K562 (cell line): ENCODE data around the gene FLOT2. TPM values are rescaled to one million over a fixed set of nuclear protein-coding genes. Genes with fewer than 3 reads are reported as not detected.

ENCODE experiments used
- BMI1 ChIP-seq: fragments of 150-350 bp; IDR thresholded peaks from 2 replicates; pipeline ENCODE4 v1.6.1; 2014; ENCODE audit warnings: low read length
- CHD2 ChIP-seq: IDR thresholded peaks from 2 replicates; pipeline ENCODE4 v1.6.1; 2011; ENCODE audit warnings: low read depth, low read length
- CREB3 ChIP-seq: fragments of 450-650 bp; conservative IDR thresholded peaks from 2 replicates; pipeline ENCODE4 v1.6.1; 2016; ENCODE audit warnings: missing genetic modification characterization, low read depth, mild to moderate bottlenecking, missing compliant biosample characterization, moderate library complexity
- GATAD2A ChIP-seq: fragments of 450-650 bp; IDR thresholded peaks from 2 replicates; pipeline ENCODE4 v1.6.1; 2017
- GTF2A2 ChIP-seq: IDR thresholded peaks from 2 replicates; pipeline ENCODE4 v1.6.1; 2016; ENCODE audit warnings: mild to moderate bottlenecking, missing genetic modification characterization, missing compliant biosample characterization
- HDAC1 ChIP-seq, 2 experiments: fragments of 450-650 bp; IDR thresholded peaks; 2 replicates each; pipeline ENCODE4 v1.6.1; 2016 to 2017; ENCODE audit warnings: inconsistent platforms in 1 of 2, mild to moderate bottlenecking in 1 of 2, moderate library complexity in 1 of 2
- JUN ChIP-seq, 2 experiments: sonication (generic) in 1 of 2; formaldehyde crosslinking in 1 of 2; IDR thresholded peaks; 2 replicates each; pipeline versions ENCODE4 v1.6.1 to v1.8.0; 2012 to 2022; ENCODE audit warnings: borderline replicate concordance in 2 of 2, mild to moderate bottlenecking in 2 of 2, improper control_type of control experiment in 1 of 2, low read depth in 1 of 2, low read length in 1 of 2, missing genetic modification reagents in 1 of 2
- MYBL2 ChIP-seq, 2 experiments: fragments of 450-650 bp in 1 of 2; sonication (generic) in 1 of 2; formaldehyde crosslinking in 1 of 2; IDR thresholded peaks; 2 replicates each; pipeline versions ENCODE4 v1.6.1 to v1.8.1; 2017 to 2022; ENCODE audit warnings: borderline replicate concordance in 1 of 2, inconsistent platforms in 1 of 2, low read depth in 1 of 2, mild to moderate bottlenecking in 1 of 2, missing genetic modification reagents in 1 of 2, moderate library complexity in 1 of 2
- NUFIP1 ChIP-seq: fragments of 450-650 bp; IDR thresholded peaks from 2 replicates; pipeline ENCODE4 v1.6.1; 2018; ENCODE audit not compliant: partially characterized antibody
- PHF20 ChIP-seq: fragments of 450-650 bp; IDR thresholded peaks from 2 replicates; pipeline ENCODE4 v1.6.1; 2018; ENCODE audit not compliant: partially characterized antibody
- POLR2AphosphoS5 ChIP-seq: IDR thresholded peaks from 2 replicates; pipeline ENCODE4 v1.6.1; 2011; ENCODE audit warnings: mild to moderate bottlenecking, low read depth, low read length, moderate library complexity; ENCODE audit not compliant: control insufficient read depth, insufficient read depth
- PPARD ChIP-seq: fragments of 250-450 bp; sonication (Bioruptor Pico); IDR thresholded peaks from 2 replicates; pipeline ENCODE4 v1.8.0; 2022; ENCODE audit warnings: inconsistent platforms, mild to moderate bottlenecking, moderate library complexity
- PRMT5 ChIP-seq: sonication (generic); formaldehyde crosslinking; IDR thresholded peaks from 2 replicates; pipeline ENCODE4 v1.5.0; 2020; ENCODE audit warnings: missing genetic modification reagents
- RBM39 ChIP-seq: fragments of 200-400 bp; formaldehyde crosslinking; optimal IDR thresholded peaks from 2 replicates; pipeline ENCODE3; 2018; ENCODE audit warnings: low read depth, low read length
- SIN3B ChIP-seq: fragments of 450-650 bp; IDR thresholded peaks from 2 replicates; pipeline ENCODE4 v1.6.1; 2017; ENCODE audit warnings: low read depth, mild to moderate bottlenecking, moderate library complexity
- SRSF3 ChIP-seq: fragments of 200-400 bp; formaldehyde crosslinking; IDR thresholded peaks from 2 replicates; pipeline ENCODE4 v1.6.1; 2016; ENCODE audit warnings: mild to moderate bottlenecking, low read length, moderate library complexity; ENCODE audit not compliant: insufficient read depth
- TAF7 ChIP-seq: fragments of 450-650 bp; IDR thresholded peaks from 2 replicates; pipeline ENCODE4 v1.6.1; 2016; ENCODE audit warnings: missing genetic modification characterization, missing compliant biosample characterization
- TAF9B ChIP-seq: fragments of 450-650 bp; IDR thresholded peaks from 2 replicates; pipeline ENCODE4 v1.6.1; 2018; ENCODE audit warnings: mild to moderate bottlenecking; ENCODE audit not compliant: partially characterized antibody
- XRCC3 ChIP-seq: fragments of 450-650 bp; IDR thresholded peaks from 2 replicates; pipeline ENCODE4 v1.6.1; 2017; ENCODE audit warnings: mild to moderate bottlenecking, moderate library complexity
- ZFP30 ChIP-seq: fragments of 250-450 bp; sonication (Bioruptor Pico); IDR thresholded peaks from 2 replicates; pipeline ENCODE4 v1.8.0; 2022; ENCODE audit warnings: moderate library complexity, mild to moderate bottlenecking, inconsistent platforms, borderline replicate concordance
- ZFP91 ChIP-seq: sonication (generic); formaldehyde crosslinking; IDR thresholded peaks from 2 replicates; pipeline ENCODE4 v1.8.0; 2022; ENCODE audit warnings: mild to moderate bottlenecking, missing genetic modification reagents
- ZNF212 ChIP-seq: fragments of 450-650 bp; formaldehyde crosslinking; IDR thresholded peaks from 2 replicates; pipeline ENCODE4 v1.4.0; 2020; ENCODE audit warnings: mild to moderate bottlenecking
- ZNF263 ChIP-seq: sonication (generic); formaldehyde crosslinking; IDR thresholded peaks from 2 replicates; pipeline ENCODE4 v1.8.0; 2022; ENCODE audit warnings: mild to moderate bottlenecking, missing genetic modification reagents, borderline replicate concordance
- ZNF3 ChIP-seq: fragments of 250-450 bp; sonication (Bioruptor Pico); IDR thresholded peaks from 2 replicates; pipeline ENCODE4 v1.5.0; 2021; ENCODE audit warnings: mild to moderate bottlenecking, moderate library complexity
- ZNF436 ChIP-seq: fragments of 250-450, 450-650 bp; sonication (Bioruptor Pico); formaldehyde crosslinking; IDR thresholded peaks from 2 replicates; pipeline ENCODE4 v1.7.0; 2020; ENCODE audit warnings: mild to moderate bottlenecking
- ZNF644 ChIP-seq: fragments of 200-800 bp; sonication (Bioruptor generic); IDR thresholded peaks from 2 replicates; pipeline ENCODE4 v1.6.1; 2016; ENCODE audit warnings: low read depth, missing genetic modification characterization, missing compliant biosample characterization
- ZNF696 ChIP-seq: fragments of 250-450 bp; sonication (Bioruptor Pico); conservative IDR thresholded peaks from 2 replicates; pipeline ENCODE4 v1.4.0; 2020; ENCODE audit warnings: mild to moderate bottlenecking, moderate library complexity
- polyA plus RNA-seq, 8 experiments: library from polyadenylated mRNA; depleted of rRNA in 4 of 8; stranded (reverse) in 5 of 8; unstranded in 3 of 8; fragments of >200 nt; fragmentation: Nextera tagmentation in 2 of 8; fragmentation: Illumina TruSeq in 1 of 8; extraction: Ambion mirVana in 2 of 8; extraction: Trizol in 1 of 8; gene quantifications; 2 replicates each; pipeline versions ENCODE4 v1.2.1 to v1.2.3, GENCODE V29; 2011 to 2014; ENCODE audit warnings: inconsistent platforms in 1 of 8, missing spikeins in 1 of 8
- total RNA-seq, 7 experiments: library from RNA; depleted of rRNA in 6 of 7; stranded (reverse); fragments of >200 nt in 6 of 7; fragmentation: Illumina TruSeq in 2 of 7; extraction: Trizol in 2 of 7; gene quantifications; 2 replicates each; pipeline versions ENCODE4 v1.2.1 to v1.2.3, GENCODE V29; 2011 to 2021; ENCODE audit warnings: low replicate concordance in 1 of 7

The FLOT2 gene
- total and polyA plus RNA-seq, 9 of the 15 experiments (the other 6 are each of a cell fraction or from before 2014, with no cell fraction given): 17.5 to 138 (median 41.7) TPM

- no peak for TF ChIP-seq JUN (IDR thresholded peaks at IDR 0.05; ENCODE audit: borderline replicate concordance, low read depth, low read length)
- no peak for TF ChIP-seq JUN (CRISPR knock-in tag; IDR thresholded peaks at IDR 0.05; ENCODE audit: borderline replicate concordance)
- no peak for TF ChIP-seq RBM39
- 0 out of 2 replicates have a peak, but pooled peaks have one; percentile 7 for TF ChIP-seq ZFP30 (CRISPR knock-in tag)
- TF ChIP-seq CHD2: no peak
- no peak for TF ChIP-seq PRMT5 (CRISPR knock-in tag)
- peak; percentile 86 for TF ChIP-seq POLR2AphosphoS5
- TF ChIP-seq TAF9B: no peak
- no peak for TF ChIP-seq ZNF3 (CRISPR knock-in tag)
- peak; percentile 56; the same call in 1 of the 2 replicates for TF ChIP-seq ZNF263 (CRISPR knock-in tag)
- no peak for TF ChIP-seq MYBL2 (IDR thresholded peaks at IDR 0.05; ENCODE audit: low read depth)
- no peak for TF ChIP-seq MYBL2 (CRISPR knock-in tag; IDR thresholded peaks at IDR 0.05; ENCODE audit: borderline replicate concordance)
- TF ChIP-seq ZNF436 (CRISPR knock-in tag): peak; percentile 33; the same call in 1 of the 2 replicates
- TF ChIP-seq PPARD (CRISPR knock-in tag): no peak
- TF ChIP-seq XRCC3: no peak
- 0 out of 2 replicates have a peak, but pooled peaks have one; percentile 15 for TF ChIP-seq ZNF644
- TF ChIP-seq GTF2A2 (tag): 0 out of 2 replicates have a peak, but pooled peaks have one; percentile 45
- TF ChIP-seq SRSF3: no peak
- peak in 1 of 2 experiments; percentile 88; a peak in 2 of 4 replicates for TF ChIP-seq HDAC1 (IDR thresholded peaks at IDR 0.05)
- no peak for TF ChIP-seq ZNF212 (CRISPR knock-in tag)
- peak; percentile 80 for TF ChIP-seq GATAD2A
- TF ChIP-seq NUFIP1: no peak
- no peak for TF ChIP-seq BMI1
- TF ChIP-seq SIN3B: no peak
- TF ChIP-seq ZFP91: no peak
- no peak for TF ChIP-seq TAF7 (tag)
- 0 out of 2 replicates have a peak, but pooled peaks have one; percentile 50 for TF ChIP-seq CREB3
- 0 out of 2 replicates have a peak, but pooled peaks have one; percentile 17 for TF ChIP-seq ZNF696 (CRISPR knock-in tag)
- TF ChIP-seq PHF20: peak; percentile 57
Measured at GRCh38 chr17:28861393-28862203, 35.9 kb downstream of the FLOT2 start (continued).
